SIG-M5 treated with dmso at 0.1 percent for 504 hours (cell line): ENCODE data around the gene TMEM126B.

Source experiments
- DNase-seq: peaks from one replicate; lab custom pipeline; 2025; ENCODE audit not compliant: unreplicated experiment; lab: John Stamatoyannopoulos, UW

Gene TMEM126B

DNA sequence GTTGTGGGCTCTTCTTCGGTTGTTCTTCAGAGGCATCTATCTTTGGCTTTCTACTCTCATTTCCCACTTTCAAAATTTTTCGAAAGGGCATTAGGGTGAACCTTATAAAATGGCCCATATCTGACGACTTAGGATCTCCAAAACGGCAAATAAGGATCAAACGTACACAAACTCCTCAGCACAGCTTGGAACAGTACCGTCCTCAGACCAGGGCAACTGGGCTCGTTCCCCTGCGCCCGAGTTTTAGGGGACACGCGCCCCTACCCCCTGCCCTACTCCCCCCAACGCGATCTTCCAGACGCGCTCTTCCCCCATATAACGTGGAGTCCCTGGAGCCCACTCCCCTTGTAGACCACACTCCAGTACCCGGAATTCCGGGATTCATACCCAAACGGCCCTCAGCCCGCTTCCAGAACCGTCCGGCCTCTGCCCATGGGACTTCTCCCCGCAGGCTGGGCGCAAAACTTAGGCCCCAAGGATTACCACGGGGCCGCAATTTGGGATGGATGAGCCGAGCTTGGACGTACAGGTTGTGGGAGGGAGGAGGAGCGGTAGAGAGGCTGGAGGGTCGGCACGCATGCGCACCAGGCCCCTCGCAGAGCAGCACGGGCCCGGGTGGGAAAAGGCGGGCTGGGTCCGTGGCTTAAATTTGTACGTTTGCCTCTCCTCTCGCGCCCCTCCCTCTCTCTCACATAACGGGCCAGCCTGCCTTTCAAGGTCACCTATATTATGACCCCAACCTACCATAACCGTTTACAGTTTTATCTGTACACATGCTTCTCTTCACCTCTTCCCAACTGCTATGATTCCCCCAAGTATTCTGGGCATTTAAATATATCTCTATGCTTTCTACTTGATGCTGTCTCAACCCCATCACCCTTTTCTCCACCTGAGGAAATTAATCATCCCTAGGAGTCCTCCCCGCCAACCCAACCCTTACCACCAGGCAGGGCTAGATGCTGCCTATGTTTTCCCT is 54.2 kb downstream of the TMEM126B start:
- no peak for DNase-seq

DNA sequence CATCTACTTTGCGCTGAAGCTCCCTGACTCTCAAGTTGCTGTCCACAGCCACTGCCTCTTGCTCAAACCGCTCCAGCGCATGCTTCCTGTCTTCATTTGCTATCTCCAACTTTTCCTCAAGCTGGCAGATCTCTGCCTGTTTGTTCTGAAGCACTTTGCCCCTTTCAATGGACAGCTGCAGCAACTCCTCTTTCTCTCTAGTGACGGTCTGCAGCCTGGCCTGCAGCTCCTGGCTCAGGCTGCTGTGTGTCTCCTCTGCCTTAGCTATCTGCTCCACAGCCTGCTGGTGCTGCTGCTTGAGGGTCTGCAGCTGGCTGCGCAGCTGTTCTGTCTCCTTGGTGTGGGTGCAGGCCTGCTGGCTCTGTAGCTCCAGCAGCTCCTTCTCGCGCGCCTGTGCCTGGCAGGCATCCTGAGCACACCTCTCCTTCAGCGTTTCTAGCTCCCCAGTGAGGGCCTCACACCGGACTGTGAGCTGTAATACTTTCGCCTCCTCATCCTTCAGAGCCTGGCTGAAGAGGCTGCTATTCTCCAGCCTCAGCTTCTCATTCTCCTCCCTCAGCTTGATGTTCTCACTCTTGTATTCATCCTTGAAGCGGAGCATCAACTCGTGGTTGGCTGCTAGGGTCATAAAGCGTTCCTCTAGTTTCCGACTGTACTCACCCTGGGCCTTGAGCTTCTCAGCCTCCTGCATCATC is 56.9 kb downstream of the TMEM126B start:
- no peak for DNase-seq

DNA sequence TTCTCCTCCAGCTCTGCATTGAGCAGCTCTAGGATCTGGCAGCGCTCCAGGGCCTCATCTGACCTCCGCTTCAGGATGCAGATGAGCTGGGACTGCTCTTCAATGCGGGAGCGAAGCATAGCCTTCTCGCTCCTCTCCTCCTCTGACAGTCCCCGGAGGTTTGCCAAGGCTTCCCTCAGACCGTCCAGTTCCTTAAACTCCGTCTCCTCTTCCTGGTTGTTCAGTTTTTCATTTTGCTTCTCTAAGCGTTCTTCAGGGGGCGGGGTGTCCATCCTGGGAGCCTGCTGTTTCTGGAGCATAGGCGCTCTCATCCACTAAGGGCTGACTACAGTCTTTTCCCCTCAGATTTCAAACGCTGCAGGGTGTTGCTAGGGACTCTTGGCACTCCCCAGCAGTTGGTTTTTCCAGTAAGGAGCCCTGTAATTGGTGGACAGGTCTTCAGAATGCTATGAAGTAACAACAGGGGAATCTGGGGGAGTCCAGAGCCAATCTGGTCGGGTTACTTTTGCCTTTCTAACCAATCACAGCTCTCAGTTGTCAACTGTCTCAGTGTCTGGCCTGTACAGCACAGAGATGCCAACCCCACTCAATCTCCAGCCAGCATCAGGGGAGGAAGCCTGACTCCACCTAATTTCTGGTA is 57.5 kb downstream of the TMEM126B start, which contains the start of gene CCDC89:
Gene CCDC89, minus strand, starts transcription at position 376 of the 640 bp plus-strand sequence. Its CDS starts 65 bp downstream, at position 311.
- no peak for DNase-seq
